ENCODE results near the gene COX4I2. TPM values are rescaled to one million over a fixed set of nuclear protein-coding genes. Genes with fewer than 3 reads are reported as not detected.
"Not testable (repeated sequence)": the region's sequence is repeated elsewhere in the genome, so short reads cannot be mapped to it uniquely, and the experiment has no call there.

Gene COX4I2
- not detected in 2 replicates for total RNA-seq (2014; rRNA removed; shearing (Covaris generic); ENCODE audit: low replicate concordance)

GRCh38 chr20:31637660-31638059 is at the start of gene COX4I2:
TSS of gene COX4I2 (plus strand) at chr20:31637912. CDS start at chr20:31639018, 1,106 bp downstream.
- Histone ChIP-seq H2AFZ (ENCODE audit: low read length) (no peak within 1 kb of the TSS), H3K4me3 (ENCODE audit: low read length) (no peak within 1 kb of the TSS), H3K9me3 (ENCODE audit: low read length) (no peaks in the 10 kb centered on the region), H3K36me3 (ENCODE audit: insufficient read depth, low read length) (no peaks in the 10 kb centered on the region), H3K4me1 (ENCODE audit: low read length) (no peaks in the 10 kb centered on the region), H3K9ac (ENCODE audit: low read length) (no peak within 1 kb of the TSS), H3K79me2 (ENCODE audit: low read length) (no peaks in the 10 kb centered on the region), H3K9me2 (replicated peaks; ENCODE audit: insufficient read depth, low read length) (no peaks in the 10 kb centered on the region), H3K4me2 (ENCODE audit: low read depth, low read length, poor library complexity, severe bottlenecking) (no peak within 1 kb of the TSS), H3K27ac (ENCODE audit: low read length) (no peak within 1 kb of the TSS), H4K20me1 (ENCODE audit: insufficient read depth, low read depth, low read length) (no peaks in the 10 kb centered on the region), H3K27me3 (ENCODE audit: low read length) (no peaks in the 10 kb centered on the region)
- no peak for DNase-seq

- no peak overlapping the region for H2AFZ ChIP-seq (ENCODE audit: low read length)
- H3K9me2 ChIP-seq (replicated peaks; ENCODE audit: insufficient read depth, low read length) = no peaks in the 10 kb centered on the region
- DNase-seq = no peak
- H3K9me3 ChIP-seq (ENCODE audit: low read length) = no peaks in the 10 kb centered on the region
- no peaks in the 10 kb centered on the region for H3K4me1 ChIP-seq (ENCODE audit: low read length)
- H3K27me3 ChIP-seq (ENCODE audit: low read length) = no peaks in the 10 kb centered on the region
- no peak overlapping the region for H3K9ac ChIP-seq (ENCODE audit: low read length)
- H3K4me3 ChIP-seq (ENCODE audit: low read length) = no peak overlapping the region
- no peak overlapping the region for H3K27ac ChIP-seq (ENCODE audit: low read length)
- H3K36me3 ChIP-seq (ENCODE audit: insufficient read depth, low read length) = no peaks in the 10 kb centered on the region
- H3K4me2 ChIP-seq (ENCODE audit: low read depth, low read length, poor library complexity, severe bottlenecking) = no peak overlapping the region
- no peaks in the 10 kb centered on the region for H4K20me1 ChIP-seq (ENCODE audit: insufficient read depth, low read depth, low read length)
- no peaks in the 10 kb centered on the region for H3K79me2 ChIP-seq (ENCODE audit: low read length)
Observed at GRCh38 chr20:31590717-31591225, 46.9 kb upstream of the COX4I2 start.

GRCh38 chr20:31593221-31594001 is 44.3 kb upstream of the COX4I2 start:
- DNase-seq = no peak
- no peak overlapping the region for H3K4me3 ChIP-seq (ENCODE audit: low read length)
- no peaks in the 10 kb centered on the region for H3K27me3 ChIP-seq (ENCODE audit: low read length)
- H4K20me1 ChIP-seq (ENCODE audit: insufficient read depth, low read depth, low read length) = no peaks in the 10 kb centered on the region
- no peak overlapping the region for H3K4me2 ChIP-seq (ENCODE audit: low read depth, low read length, poor library complexity, severe bottlenecking)
- no peaks in the 10 kb centered on the region for H3K79me2 ChIP-seq (ENCODE audit: low read length)
- H3K9me2 ChIP-seq (replicated peaks; ENCODE audit: insufficient read depth, low read length) = no peaks in the 10 kb centered on the region
- H3K9ac ChIP-seq (ENCODE audit: low read length) = no peak overlapping the region
- no peaks in the 10 kb centered on the region for H3K9me3 ChIP-seq (ENCODE audit: low read length)
- no peak overlapping the region for H2AFZ ChIP-seq (ENCODE audit: low read length)
- no peaks in the 10 kb centered on the region for H3K4me1 ChIP-seq (ENCODE audit: low read length)
- H3K27ac ChIP-seq (ENCODE audit: low read length) = no peak overlapping the region
- no peaks in the 10 kb centered on the region for H3K36me3 ChIP-seq (ENCODE audit: insufficient read depth, low read length)

- no peak overlapping the region for H3K4me3 ChIP-seq (ENCODE audit: low read length)
- no peaks in the 10 kb centered on the region for H3K4me1 ChIP-seq (ENCODE audit: low read length)
- no peaks in the 10 kb centered on the region for H3K36me3 ChIP-seq (ENCODE audit: insufficient read depth, low read length)
- no peaks in the 10 kb centered on the region for H4K20me1 ChIP-seq (ENCODE audit: insufficient read depth, low read depth, low read length)
- DNase-seq = no peak
- H3K27ac ChIP-seq (ENCODE audit: low read length) = no peak overlapping the region
- H2AFZ ChIP-seq (ENCODE audit: low read length) = no peak overlapping the region
- H3K79me2 ChIP-seq (ENCODE audit: low read length) = no peaks in the 10 kb centered on the region
- no peaks in the 10 kb centered on the region for H3K9me3 ChIP-seq (ENCODE audit: low read length)
- no peaks in the 10 kb centered on the region for H3K9me2 ChIP-seq (replicated peaks; ENCODE audit: insufficient read depth, low read length)
- no peak overlapping the region for H3K9ac ChIP-seq (ENCODE audit: low read length)
- no peaks in the 10 kb centered on the region for H3K27me3 ChIP-seq (ENCODE audit: low read length)
- no peak overlapping the region for H3K4me2 ChIP-seq (ENCODE audit: low read depth, low read length, poor library complexity, severe bottlenecking)
Observed at GRCh38 chr20:31594002-31594557, 43.6 kb upstream of the COX4I2 start.

- no peak overlapping the region for H3K9ac ChIP-seq (ENCODE audit: low read length)
- H3K9me3 ChIP-seq (ENCODE audit: low read length) = no peaks in the 10 kb centered on the region
- H4K20me1 ChIP-seq (ENCODE audit: insufficient read depth, low read depth, low read length) = no peaks in the 10 kb centered on the region
- DNase-seq = no peak
- H3K27ac ChIP-seq (ENCODE audit: low read length) = no peak overlapping the region
- no peaks in the 10 kb centered on the region for H3K4me1 ChIP-seq (ENCODE audit: low read length)
- H3K4me2 ChIP-seq (ENCODE audit: low read depth, low read length, poor library complexity, severe bottlenecking) = no peak overlapping the region
- no peak overlapping the region for H2AFZ ChIP-seq (ENCODE audit: low read length)
- H3K9me2 ChIP-seq (replicated peaks; ENCODE audit: insufficient read depth, low read length) = no peaks in the 10 kb centered on the region
- no peak overlapping the region for H3K4me3 ChIP-seq (ENCODE audit: low read length)
- H3K79me2 ChIP-seq (ENCODE audit: low read length) = no peaks in the 10 kb centered on the region
- H3K36me3 ChIP-seq (ENCODE audit: insufficient read depth, low read length) = no peaks in the 10 kb centered on the region
- H3K27me3 ChIP-seq (ENCODE audit: low read length) = no peaks in the 10 kb centered on the region
Observed at GRCh38 chr20:31594558-31595379, 42.9 kb upstream of the COX4I2 start.

- Histone ChIP-seq H3K27ac (ENCODE audit: low read length) (no peak overlapping the region), H3K4me1 (ENCODE audit: low read length) (no peaks in the 10 kb centered on the region), H4K20me1 (ENCODE audit: insufficient read depth, low read depth, low read length) (no peaks in the 10 kb centered on the region), H3K9me3 (ENCODE audit: low read length) (no peaks in the 10 kb centered on the region), H3K79me2 (ENCODE audit: low read length) (no peaks in the 10 kb centered on the region), H3K9ac (ENCODE audit: low read length) (no peak overlapping the region), H2AFZ (ENCODE audit: low read length) (no peak overlapping the region), H3K4me2 (ENCODE audit: low read depth, low read length, poor library complexity, severe bottlenecking) (no peak overlapping the region), H3K4me3 (ENCODE audit: low read length) (no peak overlapping the region), H3K36me3 (ENCODE audit: insufficient read depth, low read length) (no peaks in the 10 kb centered on the region), H3K27me3 (ENCODE audit: low read length) (no peaks in the 10 kb centered on the region), H3K9me2 (replicated peaks; ENCODE audit: insufficient read depth, low read length) (no peaks in the 10 kb centered on the region)
- no peak for DNase-seq
Observed at GRCh38 chr20:31595380-31595653, 42.4 kb upstream of the COX4I2 start.

- Histone ChIP-seq H3K27me3 (ENCODE audit: low read length) (no peaks in the 10 kb centered on the region), H3K79me2 (ENCODE audit: low read length) (no peaks in the 10 kb centered on the region), H3K9me2 (replicated peaks; ENCODE audit: insufficient read depth, low read length) (no peaks in the 10 kb centered on the region), H3K36me3 (ENCODE audit: insufficient read depth, low read length) (no peaks in the 10 kb centered on the region), H3K4me2 (ENCODE audit: low read depth, low read length, poor library complexity, severe bottlenecking) (no peak overlapping the region), H2AFZ (ENCODE audit: low read length) (no peak overlapping the region), H3K27ac (ENCODE audit: low read length) (no peak overlapping the region), H3K9me3 (ENCODE audit: low read length) (no peaks in the 10 kb centered on the region), H3K4me1 (ENCODE audit: low read length) (no peaks in the 10 kb centered on the region), H3K4me3 (ENCODE audit: low read length) (no peak overlapping the region), H3K9ac (ENCODE audit: low read length) (no peak overlapping the region), H4K20me1 (ENCODE audit: insufficient read depth, low read depth, low read length) (no peaks in the 10 kb centered on the region)
- DNase-seq = no peak
Observed at GRCh38 chr20:31595654-31596411, 41.9 kb upstream of the COX4I2 start.

GRCh38 chr20:31596412-31596715 is 41.3 kb upstream of the COX4I2 start:
- not testable (repeated sequence) for H3K79me2 ChIP-seq (ENCODE audit: low read length); H3K9me3 ChIP-seq (ENCODE audit: low read length); H4K20me1 ChIP-seq (ENCODE audit: insufficient read depth, low read depth, low read length); H3K36me3 ChIP-seq (ENCODE audit: insufficient read depth, low read length); H3K9ac ChIP-seq (ENCODE audit: low read length); H3K4me2 ChIP-seq (ENCODE audit: low read depth, low read length, poor library complexity, severe bottlenecking); H3K27me3 ChIP-seq (ENCODE audit: low read length); H3K27ac ChIP-seq (ENCODE audit: low read length); DNase-seq; H3K9me2 ChIP-seq (replicated peaks; ENCODE audit: insufficient read depth, low read length); H2AFZ ChIP-seq (ENCODE audit: low read length); H3K4me1 ChIP-seq (ENCODE audit: low read length); H3K4me3 ChIP-seq (ENCODE audit: low read length)

All from Karpas-422 (cell line).